Measurements from ENCODE around the gene PCSK7.

Gene PCSK7

DNA sequence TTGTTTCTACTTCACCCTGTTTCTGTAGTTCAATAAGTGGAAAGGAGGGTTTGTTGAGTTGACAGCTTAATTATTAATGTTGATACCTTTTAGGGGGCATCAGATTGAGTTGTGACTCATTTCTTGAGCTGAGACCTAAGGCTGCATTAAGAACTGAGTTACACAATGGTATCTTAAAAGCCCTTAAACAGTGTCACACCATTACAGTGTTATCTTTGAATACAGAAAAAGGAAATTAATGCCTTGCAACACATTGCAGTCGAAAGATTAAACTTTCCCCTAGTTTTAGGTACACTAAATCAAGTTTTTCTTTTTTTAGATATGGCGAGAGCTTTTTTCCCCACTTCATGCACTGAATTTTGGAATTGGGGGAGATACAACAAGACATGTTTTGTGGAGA is 71.0 kb downstream of the PCSK7 start:
- DNase-seq (ENCODE audit: low read depth in 3 of 3), result no peak

DNA sequence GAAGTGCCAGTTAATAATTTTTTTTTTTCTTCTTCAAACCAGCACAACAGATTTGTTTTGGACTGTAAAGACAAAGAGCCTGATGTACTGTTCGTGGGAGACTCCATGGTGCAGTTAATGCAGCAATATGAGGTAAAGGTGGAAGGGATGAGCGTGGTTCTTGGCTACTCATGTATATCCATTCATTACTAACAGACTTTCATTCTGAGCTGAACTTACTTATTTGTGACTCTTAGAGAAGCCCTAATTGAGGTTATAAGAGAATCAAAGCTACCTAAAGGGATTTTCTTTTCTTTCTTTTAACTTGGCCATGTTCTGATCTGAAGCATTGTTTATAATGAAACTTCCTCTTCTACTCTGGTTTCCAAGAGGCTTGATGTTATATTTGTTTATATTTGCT is 72.0 kb downstream of the PCSK7 start:
- DNase-seq (ENCODE audit: low read depth in 3 of 3), result no peak

DNA sequence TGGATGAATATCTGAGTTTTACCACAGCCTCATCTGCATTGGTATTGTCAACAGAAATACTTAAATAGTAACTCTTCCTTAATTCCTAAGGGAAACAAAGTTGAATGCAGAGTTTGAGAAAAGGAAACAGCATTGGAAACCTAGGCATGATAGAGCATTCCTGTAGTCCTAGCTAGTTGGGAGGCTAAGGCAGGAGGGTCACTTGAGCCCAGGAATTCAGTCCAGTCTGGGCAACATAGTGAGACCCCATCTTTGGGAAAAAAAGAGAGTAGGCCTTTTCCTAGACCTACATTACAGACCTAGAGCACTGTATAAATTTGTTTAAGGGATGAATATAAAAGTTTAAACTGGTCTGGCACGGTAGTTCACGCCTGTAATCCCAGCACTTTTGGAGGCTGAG is 74.4 kb downstream of the PCSK7 start:
- DNase-seq (ENCODE audit: low read depth in 3 of 3), result no peak

DNA sequence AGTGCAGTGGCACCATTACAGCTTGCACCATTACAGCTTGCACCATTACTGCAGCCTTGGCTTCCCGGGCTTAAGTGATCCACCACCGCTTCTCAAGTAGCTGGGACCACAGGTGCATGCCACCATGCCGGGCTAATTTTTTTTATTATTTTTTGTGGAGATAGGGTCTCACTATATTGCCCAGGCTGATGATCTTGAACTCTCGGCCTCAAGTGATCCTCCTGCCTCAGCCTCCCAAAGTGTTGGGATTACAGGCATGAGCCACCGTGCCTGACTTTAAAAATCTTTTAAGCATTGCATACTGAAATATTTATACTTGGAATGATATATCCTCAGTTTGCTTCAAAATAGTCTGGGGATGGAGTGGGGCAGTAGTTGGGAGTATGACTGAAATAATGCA is 77.4 kb downstream of the PCSK7 start:
- no peak for DNase-seq (ENCODE audit: low read depth in 3 of 3)

All from stimulated activated CD4-positive, alpha-beta T cell treated with anti-CD3 and anti-CD28 coated beads, TNF-alpha, amount 100 ng/mL, for 24 hours (primary cell).